K562 (cell line): ENCODE results near the gene CACNA1C. TPM values are rescaled to one million over a fixed set of nuclear protein-coding genes. Genes with fewer than 3 reads are reported as not detected.

Source experiments
- ATAC-seq: fragments of 200-7000 bp; cut with Tn5 transposase; 3 replicates; pipeline ENCODE4 v1.9.1; 2020; ENCODE audit warnings: moderate library complexity
- BruUV-seq: library from RNA; stranded (reverse); fragments of 400-500 nt; replicated peaks from 2 replicates; lab custom pipeline; 2021; lab: Mats Ljungman, UMichigan
- CTCF ChIA-PET: fragments of 300-600 bp; formaldehyde crosslinking; extraction: SDS; loops from one replicate; lab custom pipeline; 2021; ENCODE audit warnings: low intra/inter-chr PET ratio; lab: Yijun Ruan, JAX
- POLR2A ChIA-PET: fragments of 300-600, 350-650 bp; sonication (Branson Sonifier 250); formaldehyde crosslinking; extraction: SDS; loops from one replicate; lab custom pipeline; 2021; ENCODE audit warnings: antibody characterized with exemption, inconsistent platforms; lab: Yijun Ruan, JAX
- DNase-seq, 4 experiments: peaks; one replicate each; pipeline versions ENCODE4 v3.0.0 to v3.0.0-alpha.2; 2011 to 2018; ENCODE audit warnings: low spot score in 3 of 4, mixed read lengths in 3 of 4; ENCODE audit errors: extremely low read depth in 1 of 4
- FAIRE-seq: peaks from 2 replicates; lab custom pipeline; 2011; peaks lifted over from hg19 to GRCh38; lab: Jason Lieb, UNC
- H2AFZ ChIP-seq: 2 replicates; pipeline ENCODE4 v1.6.0; 2011; ENCODE audit warnings: low read depth, low read length, control low read depth, inconsistent platforms
- H3K27ac ChIP-seq: fragments of 200-600 bp; 3 replicates; pipeline ENCODE4 v1.8.0; 2011; ENCODE audit warnings: low read depth, mild to moderate bottlenecking, control low read depth, inconsistent platforms, low read length, moderate library complexity, mixed read lengths; ENCODE audit errors: extremely low read depth
- H3K27me3 ChIP-seq, 2 experiments: fragments of 300-600 bp in 1 of 2; 2 replicates in 1 of 2; 3 replicates in 1 of 2; pipeline versions ENCODE4 v1.6.0 to v1.8.0; 2011; ENCODE audit warnings: inconsistent platforms in 2 of 2, low read length in 2 of 2, mild to moderate bottlenecking in 1 of 2, mixed read lengths in 1 of 2, moderate library complexity in 1 of 2; ENCODE audit not compliant: control insufficient read depth in 2 of 2, insufficient read depth in 2 of 2
- H3K36me3 ChIP-seq: fragments of 300-600 bp; 3 replicates; pipeline ENCODE4 v1.8.0; 2011; ENCODE audit warnings: mild to moderate bottlenecking, low read length, inconsistent platforms; ENCODE audit not compliant: control insufficient read depth, insufficient read depth
- H3K4me1 ChIP-seq, 2 experiments: fragments of 200-600 bp in 1 of 2; replicated peaks in 1 of 2; 2 replicates in 1 of 2; 3 replicates in 1 of 2; pipeline versions ENCODE4 v1.5.1 to v1.8.0; 2011; ENCODE audit warnings: inconsistent platforms in 2 of 2, low read length in 2 of 2, mild to moderate bottlenecking in 1 of 2, mixed read lengths in 1 of 2, moderate library complexity in 1 of 2; ENCODE audit not compliant: control insufficient read depth in 2 of 2, insufficient read depth in 2 of 2
- H3K4me2 ChIP-seq: 2 replicates; pipeline ENCODE4 v1.6.1; 2011; ENCODE audit warnings: low read length, control low read depth, inconsistent platforms, mixed read lengths; ENCODE audit not compliant: insufficient read depth
- H3K4me3 ChIP-seq: fragments of 200-600 bp; sonication (generic), shearing (Covaris generic); 2 replicates; pipeline ENCODE4 v1.5.1; 2016; ENCODE audit warnings: control low read depth, inconsistent platforms
- H3K79me2 ChIP-seq: fragments of 200-600 bp; 3 replicates; pipeline ENCODE4 v1.8.0; 2011; ENCODE audit warnings: low read length, inconsistent platforms; ENCODE audit not compliant: control insufficient read depth, insufficient read depth
- H3K9ac ChIP-seq, 2 experiments: 2 replicates each; pipeline versions ENCODE4 v1.6.0 to v1.6.1; 2011; ENCODE audit warnings: low read depth in 2 of 2, low read length in 2 of 2, control low read depth in 1 of 2, inconsistent platforms in 1 of 2, mild to moderate bottlenecking in 1 of 2, mixed read lengths in 1 of 2; ENCODE audit not compliant: insufficient read depth in 1 of 2
- H3K9me1 ChIP-seq: one replicate; pipeline ENCODE4 v1.6.0; 2011; ENCODE audit warnings: inconsistent platforms, mild to moderate bottlenecking, low read length, moderate library complexity; ENCODE audit not compliant: control insufficient read depth, insufficient read depth
- H3K9me3 ChIP-seq: replicated peaks from 2 replicates; pipeline ENCODE4 v1.5.1; 2011; ENCODE audit warnings: low read depth, low read length, inconsistent platforms; ENCODE audit not compliant: control insufficient read depth, insufficient read depth
- H4K20me1 ChIP-seq: replicated peaks from 2 replicates; pipeline ENCODE4 v1.6.1; 2011; ENCODE audit warnings: low read length, inconsistent platforms, mixed read lengths; ENCODE audit not compliant: control insufficient read depth, insufficient read depth
- CAMTA2 ChIP-seq: fragments of 250-450 bp; sonication (Bioruptor Pico); conservative IDR thresholded peaks from 2 replicates; pipeline ENCODE4 v1.5.1; 2022
- CBX3 ChIP-seq, 2 experiments: IDR thresholded peaks; 1 replicate in 1 of 2; 2 replicates in 1 of 2; pipeline ENCODE4 v1.6.1; 2012; ENCODE audit warnings: inconsistent platforms in 2 of 2, low read length in 2 of 2, borderline replicate concordance in 1 of 2, control low read depth in 1 of 2
- CUX1 ChIP-seq: fragments of 200-800 bp; sonication (Bioruptor generic); IDR thresholded peaks from 2 replicates; pipeline ENCODE4 v1.6.1; 2016; ENCODE audit warnings: missing genetic modification characterization, missing compliant biosample characterization
- KAT7 ChIP-seq: sonication (generic); formaldehyde crosslinking; IDR thresholded peaks from 2 replicates; pipeline ENCODE4 v1.8.0; 2022; ENCODE audit warnings: missing genetic modification reagents, mild to moderate bottlenecking, borderline replicate concordance
- NFYB ChIP-seq: IDR thresholded peaks from 2 replicates; pipeline ENCODE4 v1.6.1; 2011; ENCODE audit warnings: mild to moderate bottlenecking, moderate library complexity; ENCODE audit not compliant: insufficient read length; ENCODE audit errors: extremely low read depth
- SFPQ ChIP-seq: fragments of 200-400 bp; formaldehyde crosslinking; IDR thresholded peaks from 2 replicates; pipeline ENCODE4 v1.6.1; 2017; ENCODE audit warnings: mild to moderate bottlenecking, low read depth, low read length, moderate library complexity
- SIX5 ChIP-seq, 2 experiments: IDR thresholded peaks; 2 replicates each; pipeline ENCODE4 v1.6.1; 2011; ENCODE audit warnings: low read length in 2 of 2, borderline replicate concordance in 1 of 2, low read depth in 1 of 2, mild to moderate bottlenecking in 1 of 2, moderate library complexity in 1 of 2; ENCODE audit not compliant: insufficient read depth in 1 of 2
- SMARCA5 ChIP-seq: fragments of 450-650 bp; IDR thresholded peaks from 2 replicates; pipeline ENCODE4 v1.6.1; 2016
- SRSF3 ChIP-seq: fragments of 200-400 bp; formaldehyde crosslinking; IDR thresholded peaks from 2 replicates; pipeline ENCODE4 v1.6.1; 2016; ENCODE audit warnings: mild to moderate bottlenecking, low read length, moderate library complexity; ENCODE audit not compliant: insufficient read depth
- ZNF79 ChIP-seq: fragments of 250-450 bp; sonication (Bioruptor Pico); IDR thresholded peaks from 2 replicates; pipeline ENCODE4 v1.4.0; 2020; ENCODE audit warnings: low read depth, mild to moderate bottlenecking, moderate library complexity
- WGBS: fragments of 100-300 bp; shearing (Covaris generic); methylation state at CpG from one replicate; pipeline ENCODE4 v1.1.6; 2016; ENCODE audit warnings: low coverage, mixed read lengths; ENCODE audit not compliant: insufficient coverage; ENCODE audit errors: missing lambda C conversion rate; 5-methylcytosine and 5-hydroxymethylcytosine counted together
- in situ Hi-C: fragments of 300-500 bp; cut with MboI; formaldehyde crosslinking; loops from 4 replicates; pipeline ENCODE4 v1.15.0; 2018; ENCODE audit warnings: inconsistent platforms, mixed read lengths
- intact Hi-C: fragments of 100-400 bp; cut with micrococcal nuclease; formaldehyde crosslinking; loops from 2 replicates; pipeline ENCODE4 v1.14.2; 2022
- polyA plus RNA-seq, 8 experiments: library from polyadenylated mRNA; depleted of rRNA in 4 of 8; stranded (reverse) in 5 of 8; unstranded in 3 of 8; fragments of >200 nt; fragmentation: Nextera tagmentation in 2 of 8; fragmentation: Illumina TruSeq in 1 of 8; extraction: Ambion mirVana in 2 of 8; extraction: Trizol in 1 of 8; gene quantifications; 2 replicates each; pipeline versions ENCODE4 v1.2.1 to v1.2.3, GENCODE V29; 2011 to 2014; ENCODE audit warnings: inconsistent platforms in 1 of 8, missing spikeins in 1 of 8
- total RNA-seq, 7 experiments: library from RNA; depleted of rRNA in 6 of 7; stranded (reverse); fragments of >200 nt in 6 of 7; fragmentation: Illumina TruSeq in 2 of 7; extraction: Trizol in 2 of 7; gene quantifications; 2 replicates each; pipeline versions ENCODE4 v1.2.1 to v1.2.3, GENCODE V29; 2011 to 2021; ENCODE audit warnings: low replicate concordance in 1 of 7
- TF ChIP-seq, protein P1 (sequence below): fragments of 450-650 bp; IDR thresholded peaks from 2 replicates; pipeline ENCODE4 v1.6.1; 2016

Gene CACNA1C
- total and polyA plus RNA-seq, 9 of the 15 experiments (the other 6 are each of a cell fraction or from before 2014, with no cell fraction given), result not detected

- no peak for FAIRE-seq
- 0 out of 2 replicates have a peak, but pooled peaks cover 4% of the 10 kb centered on the region for H4K20me1 ChIP-seq
- 0% methylated on average over 12 of the region's 12 CpGs for WGBS
- H3K27me3 ChIP-seq, result peaks cover 0 to 19% of the 10 kb centered on the region in 2 experiments; a peak in 2 of 5 replicates
- no peak overlapping the region for H3K27ac ChIP-seq
- peaks cover 0 to 5% of the 10 kb centered on the region in 2 experiments; a peak in 2 of 5 replicates for H3K4me1 ChIP-seq
- in situ Hi-C loops (loop anchor here (10.0 kb wide), 1 partner anchor 532 kb away; the partner anchor contains the start of gene CACNA1C), intact Hi-C loops (no loop called here)
- H3K9ac ChIP-seq, result no peak overlapping the region
- H3K79me2 ChIP-seq, result no peaks in the 10 kb centered on the region
- H2AFZ ChIP-seq, result no peak overlapping the region
- H3K4me2 ChIP-seq, result no peak overlapping the region
- ChIA-PET CTCF (no interaction called here), POLR2A (no interaction called here)
- no peaks in the 10 kb centered on the region for H3K9me3 ChIP-seq
- H3K36me3 ChIP-seq, result no peaks in the 10 kb centered on the region
- H3K9me1 ChIP-seq, result no peaks in the 10 kb centered on the region
- DNase-seq, result no peak
- no TSS peak for BruUV-seq
- H3K4me3 ChIP-seq, result no peak overlapping the region
- no peak for ATAC-seq
- TF ChIP-seq SFPQ, result no peak
- TF ChIP-seq SRSF3, result no peak
- TF ChIP-seq KAT7, result no peak
- TF ChIP-seq NFYB, result no peak
- TF ChIP-seq, protein P1, sequence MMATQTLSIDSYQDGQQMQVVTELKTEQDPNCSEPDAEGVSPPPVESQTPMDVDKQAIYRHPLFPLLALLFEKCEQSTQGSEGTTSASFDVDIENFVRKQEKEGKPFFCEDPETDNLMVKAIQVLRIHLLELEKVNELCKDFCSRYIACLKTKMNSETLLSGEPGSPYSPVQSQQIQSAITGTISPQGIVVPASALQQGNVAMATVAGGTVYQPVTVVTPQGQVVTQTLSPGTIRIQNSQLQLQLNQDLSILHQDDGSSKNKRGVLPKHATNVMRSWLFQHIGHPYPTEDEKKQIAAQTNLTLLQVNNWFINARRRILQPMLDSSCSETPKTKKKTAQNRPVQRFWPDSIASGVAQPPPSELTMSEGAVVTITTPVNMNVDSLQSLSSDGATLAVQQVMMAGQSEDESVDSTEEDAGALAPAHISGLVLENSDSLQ, result no peak
- no peak for TF ChIP-seq CBX3 (IDR thresholded peaks at IDR 0.05; ENCODE audit: borderline replicate concordance in 1 of 2, low read length in 2 of 2)
- TF ChIP-seq SMARCA5, result no peak
- no peak for TF ChIP-seq CUX1
- no peak for TF ChIP-seq SIX5 (IDR thresholded peaks at IDR 0.05; ENCODE audit: borderline replicate concordance in 1 of 2, insufficient read depth in 1 of 2, low read depth in 1 of 2, low read length in 2 of 2)
- TF ChIP-seq ZNF79 (CRISPR knock-in tag), result no peak
- no peak for TF ChIP-seq CAMTA2 (CRISPR knock-in tag)
Observed at GRCh38 chr12:2586156-2587038, 533.6 kb downstream of the CACNA1C start.
